GM18868 (cell line): ENCODE results near the gene ASS1.

Experiments used
- ATAC-seq: cut with Tn5 transposase; IDR thresholded peaks from one replicate; pipeline ENCODE4 v1.9.1; 2021; ENCODE audit warnings: mild to moderate bottlenecking, moderate library complexity; ENCODE audit not compliant: unreplicated experiment

The ASS1 gene

GRCh38 chr9:130470269-130470668 is 25.5 kb downstream of the ASS1 start:
- no peak for ATAC-seq

DNA sequence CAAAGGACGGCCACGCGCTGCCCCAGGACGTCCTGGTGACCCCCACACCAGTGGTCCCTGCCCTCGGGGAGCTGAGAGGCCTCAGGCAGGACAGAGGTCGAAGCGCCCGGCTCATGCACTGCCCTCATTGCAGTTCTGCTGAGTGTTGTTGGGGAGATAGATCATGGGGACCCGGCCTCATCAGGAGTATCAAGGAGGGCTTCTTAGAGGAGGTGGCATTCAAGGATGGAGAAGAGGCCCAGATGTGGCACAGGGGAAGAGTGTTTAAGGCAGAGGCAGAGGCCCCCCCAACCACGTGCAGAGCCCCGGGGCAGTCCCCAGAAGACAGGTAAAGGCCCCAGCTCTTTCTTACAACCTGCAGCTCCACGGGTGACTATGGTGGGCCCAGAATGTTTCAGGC is 26.2 kb downstream of the ASS1 start:
- ATAC-seq: no peak

GRCh38 chr9:130471411-130472183 is 26.8 kb downstream of the ASS1 start:
- no peak for ATAC-seq

GRCh38 chr9:130472184-130472705 is 27.5 kb downstream of the ASS1 start:
- no peak for ATAC-seq

DNA sequence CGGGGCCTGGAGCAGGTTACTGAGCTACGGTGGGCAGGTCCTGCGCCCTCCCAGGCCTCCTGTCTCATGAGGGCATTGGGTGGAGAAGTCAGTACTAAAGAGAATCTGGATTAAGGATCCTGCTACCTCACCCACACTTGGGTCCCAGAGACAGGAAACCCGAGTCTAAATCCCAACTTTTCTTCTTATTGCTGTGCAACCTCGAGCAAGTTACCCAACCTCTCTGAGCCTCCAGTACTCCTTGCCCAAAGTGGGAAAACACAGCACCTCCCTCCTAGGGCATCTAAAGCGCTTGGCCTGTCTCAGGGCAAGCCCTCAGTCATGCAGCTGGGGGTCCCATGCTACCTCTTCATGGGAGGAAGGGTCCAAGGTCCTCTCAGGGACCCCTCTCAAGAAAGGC is 28.2 kb downstream of the ASS1 start:
- no peak for ATAC-seq

GRCh38 chr9:130473566-130473965 is 28.8 kb downstream of the ASS1 start:
- ATAC-seq: no peak

GRCh38 chr9:130474106-130474505 is 29.3 kb downstream of the ASS1 start:
- no peak for ATAC-seq

- no peak for ATAC-seq
Measured at GRCh38 chr9:130476151-130476730, 31.5 kb downstream of the ASS1 start.

DNA sequence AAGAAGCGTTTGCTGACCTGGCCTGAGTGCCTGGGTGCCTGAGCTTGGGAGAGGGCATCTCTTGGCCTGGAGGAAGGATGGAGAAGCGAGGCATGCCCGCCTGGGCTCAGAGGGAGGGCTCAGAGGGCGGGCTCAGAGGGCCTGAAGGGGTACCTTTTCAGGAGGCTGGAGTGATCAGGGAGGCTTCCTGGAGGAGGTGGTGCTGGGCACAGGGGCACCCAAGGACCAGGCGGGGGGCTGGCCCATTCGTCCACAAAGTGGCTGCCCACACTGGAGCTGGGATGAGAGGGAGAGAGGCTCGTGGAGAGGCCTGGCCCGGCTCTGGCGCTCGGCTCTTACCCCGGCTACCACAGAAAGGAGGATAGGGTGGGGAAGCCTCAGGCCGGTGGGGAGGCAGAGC is 32.8 kb downstream of the ASS1 start:
- no peak for ATAC-seq

- no peak for ATAC-seq
Measured at GRCh38 chr9:130478152-130478551, 33.4 kb downstream of the ASS1 start.

DNA sequence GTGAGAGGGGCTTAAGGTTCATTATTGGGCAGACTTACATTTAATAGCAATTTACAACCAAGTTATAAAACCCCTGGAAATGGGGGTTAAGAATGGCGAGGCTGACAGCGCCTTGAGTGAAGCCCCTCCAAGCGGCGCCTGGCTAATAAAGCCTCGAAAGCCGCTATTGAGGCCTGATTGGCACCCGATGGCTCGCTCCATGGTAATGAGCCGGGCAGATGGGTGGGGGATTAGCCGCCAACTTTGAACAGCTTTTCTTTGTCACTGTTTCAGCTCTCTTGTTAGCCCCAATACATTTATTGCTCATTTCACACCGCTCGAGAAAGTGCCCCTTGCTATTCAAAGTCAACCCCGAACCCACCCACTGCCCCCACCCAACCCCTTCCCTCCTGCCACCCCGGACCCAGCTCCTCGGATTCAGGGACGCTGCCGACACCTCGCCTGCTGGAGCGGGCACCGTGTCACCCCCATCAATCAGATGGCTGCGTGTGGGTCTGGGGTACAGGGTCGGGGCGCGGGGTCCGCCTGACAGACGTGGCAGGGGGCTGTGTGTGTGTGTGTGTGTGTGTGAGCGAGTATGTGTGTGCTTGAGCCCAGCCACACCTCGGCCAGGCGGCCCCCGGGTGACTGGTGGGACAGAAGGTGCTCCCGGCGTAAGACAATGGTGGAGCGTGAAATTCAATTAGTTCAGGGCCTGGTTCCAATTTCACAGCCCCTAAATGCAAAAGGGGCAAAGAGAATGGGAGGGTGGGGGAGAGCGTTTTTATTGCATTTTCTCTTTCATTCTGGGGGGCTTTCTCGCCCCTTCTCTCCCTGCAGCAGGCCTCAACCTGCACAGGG is 34.2 kb downstream of the ASS1 start:
- no peak for ATAC-seq

GRCh38 chr9:130479587-130479986 is 34.8 kb downstream of the ASS1 start:
- ATAC-seq: no peak

DNA sequence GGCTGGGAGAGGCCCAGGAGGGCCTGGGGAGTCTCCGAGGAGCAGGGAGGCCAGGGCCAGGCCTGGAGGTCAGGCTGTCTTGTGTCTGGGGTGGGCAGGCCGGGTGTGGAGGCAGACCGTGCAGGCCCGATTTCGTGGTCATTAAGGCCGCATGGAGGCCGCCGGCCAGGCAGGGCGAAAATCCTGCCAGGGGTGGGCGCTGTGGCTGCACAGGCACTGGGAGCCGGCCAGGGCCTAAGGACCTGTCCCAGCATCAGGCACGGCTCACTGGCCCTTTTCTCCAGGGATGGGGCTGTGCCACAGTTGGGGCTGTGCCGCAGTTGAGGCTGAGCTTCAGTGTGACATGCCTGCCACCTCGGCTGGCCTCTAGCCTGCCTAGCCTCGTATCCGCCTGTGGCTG is 35.9 kb downstream of the ASS1 start:
- ATAC-seq: no peak

DNA sequence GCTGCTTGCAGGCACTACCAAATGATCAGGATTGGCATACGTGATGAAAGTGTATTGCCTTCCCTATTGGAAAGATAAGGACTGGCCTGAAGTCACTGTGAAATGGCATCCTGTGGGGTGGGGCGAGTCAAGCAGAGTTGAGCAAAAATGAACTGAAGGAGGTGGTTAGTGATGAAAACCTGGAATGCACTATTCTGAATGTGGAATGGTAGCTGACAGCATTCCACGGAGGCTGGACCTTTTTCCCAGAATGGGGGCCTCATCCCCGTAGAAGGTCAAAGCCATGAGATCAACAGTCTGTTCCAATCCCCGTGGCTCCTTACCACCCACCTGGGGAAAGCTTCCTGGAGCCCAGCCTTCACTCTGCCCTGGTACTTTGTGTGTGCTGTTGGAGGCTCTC is 37.7 kb downstream of the ASS1 start:
- no peak for ATAC-seq

- ATAC-seq: no peak
Measured at GRCh38 chr9:130483371-130483971, 38.7 kb downstream of the ASS1 start.

DNA sequence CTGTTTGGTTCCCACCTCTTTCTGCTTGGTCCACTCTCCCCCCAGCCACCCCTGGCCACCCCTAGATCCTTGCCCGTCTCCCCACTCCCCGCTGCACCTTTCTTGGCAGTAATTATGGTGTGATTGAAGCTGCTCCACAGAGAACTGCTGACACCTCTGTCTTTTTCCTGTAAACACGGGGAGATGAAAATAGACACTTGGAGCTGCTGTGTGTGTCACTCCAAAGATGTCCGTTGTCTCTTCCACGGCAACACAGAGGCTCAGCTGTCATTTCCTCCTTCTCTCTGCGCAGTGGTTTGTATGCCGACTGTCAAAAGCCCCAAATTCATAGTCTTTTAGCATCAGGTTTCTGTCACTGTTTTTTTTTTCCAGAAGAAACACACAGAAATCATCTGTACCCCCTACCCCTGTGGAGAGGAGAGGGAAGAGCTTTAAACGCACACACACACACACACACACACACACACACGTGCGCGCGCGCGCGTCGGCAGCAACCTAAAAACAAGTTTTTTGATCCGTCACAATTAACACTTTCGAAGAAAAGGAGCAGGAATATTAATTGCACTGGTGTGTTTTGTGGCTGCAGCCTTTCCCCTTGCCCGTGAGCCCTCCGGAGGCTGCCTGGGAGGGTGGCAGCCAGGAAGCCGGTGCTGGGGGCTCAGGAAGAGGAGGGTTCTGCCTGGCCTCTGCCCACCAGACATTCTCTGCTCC is 39.8 kb downstream of the ASS1 start:
- ATAC-seq: no peak

DNA sequence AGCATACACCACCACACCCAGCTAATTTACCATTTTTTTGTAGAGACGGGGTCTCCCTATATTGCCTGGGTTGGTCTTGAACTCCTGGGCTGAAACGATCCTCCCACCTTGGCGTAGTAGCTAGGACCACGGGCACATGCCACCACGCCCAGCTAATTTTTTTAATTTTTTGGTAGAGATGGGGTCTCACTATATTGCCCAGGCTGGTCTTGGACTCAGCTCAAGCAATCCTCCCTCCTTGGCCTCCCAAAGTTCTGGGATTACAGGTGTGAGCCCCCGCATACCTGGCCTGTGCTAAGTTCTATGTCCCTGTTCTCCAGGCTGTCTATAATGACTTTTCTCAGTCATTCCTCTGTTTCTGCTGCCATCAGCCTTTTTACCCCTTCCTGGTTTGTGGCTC is 41.3 kb downstream of the ASS1 start:
- no peak for ATAC-seq

- ATAC-seq: no peak
Measured at GRCh38 chr9:130487500-130487899, 42.7 kb downstream of the ASS1 start.

GRCh38 chr9:130488621-130489330 is 44.0 kb downstream of the ASS1 start:
- ATAC-seq: no peak

GRCh38 chr9:130490981-130491380 is 46.2 kb downstream of the ASS1 start:
- no peak for ATAC-seq
